ENCODE measurements around the gene SEMA3F.

Gene SEMA3F

DNA sequence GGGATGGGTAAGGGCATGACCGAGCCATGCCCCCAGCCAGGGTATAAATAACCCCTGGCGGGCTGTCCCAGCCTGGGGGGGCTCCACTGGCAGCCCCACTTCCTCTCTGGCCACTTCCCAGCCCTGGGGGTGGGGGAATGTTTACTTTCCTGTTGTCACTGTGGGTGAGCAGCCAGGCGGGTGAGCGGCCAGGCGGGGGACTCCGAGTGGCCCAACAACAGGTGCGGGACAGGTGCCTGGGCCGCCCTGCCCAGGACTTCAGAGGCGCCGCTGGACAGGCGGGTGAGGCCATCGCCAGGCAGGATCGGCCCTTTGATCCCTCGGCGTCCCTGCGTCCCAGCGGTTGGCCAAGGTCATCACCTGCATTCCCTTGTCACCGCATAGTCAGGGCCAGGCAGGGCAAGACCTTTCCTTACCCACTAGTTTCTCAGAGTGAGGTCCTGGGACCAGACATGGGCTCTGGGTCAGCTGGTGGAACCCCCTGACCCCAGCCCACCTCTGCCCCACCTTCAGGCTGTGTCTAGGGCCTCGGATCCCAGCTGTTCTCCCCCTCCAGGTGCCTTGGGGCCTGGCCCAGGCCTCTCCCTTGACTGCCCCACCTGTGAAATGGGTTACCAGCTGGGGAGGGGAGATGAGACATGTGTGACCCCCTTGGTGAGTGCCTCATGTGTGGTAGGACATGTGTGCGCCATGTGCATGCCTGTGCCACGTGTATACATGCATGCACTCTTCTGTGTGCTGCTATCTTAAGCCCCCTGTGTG, 16.6 kb downstream of the SEMA3F start:
- DNase-seq, result no peak

DNA sequence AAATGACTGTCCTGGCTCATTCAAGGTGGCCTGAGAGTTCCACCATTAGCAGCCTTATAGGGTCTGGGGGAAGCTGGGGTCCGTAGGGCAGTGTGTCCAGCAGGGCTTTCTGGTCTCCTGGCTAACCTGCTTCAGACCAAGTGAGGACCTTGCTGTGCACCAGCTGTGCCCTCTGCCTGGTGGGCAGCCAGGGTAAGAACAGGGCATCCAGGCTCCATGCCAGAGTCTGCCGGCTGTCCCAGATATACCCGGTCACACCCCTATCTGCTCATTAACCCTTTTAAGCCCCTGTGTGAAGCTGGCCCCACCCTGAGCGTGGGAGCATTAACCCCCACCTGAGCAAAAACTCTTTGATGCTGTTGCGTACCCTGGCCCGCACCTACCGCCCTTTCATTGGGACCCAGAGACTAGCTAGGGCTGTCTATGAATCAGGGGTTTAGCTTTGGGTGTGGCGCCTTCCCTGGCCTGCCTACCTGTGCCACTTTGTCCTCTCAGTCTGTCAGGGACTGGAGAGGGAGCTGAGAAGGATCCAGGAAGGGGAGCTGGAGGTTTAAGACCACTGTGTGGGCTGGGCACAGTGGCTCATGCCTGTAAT, 17.6 kb downstream of the SEMA3F start:
- DNase-seq, result no peak

GRCh38 chr3:50173685-50174516, 18.8 kb downstream of the SEMA3F start:
- no peak for DNase-seq

GRCh38 chr3:50174517-50174895, 19.4 kb downstream of the SEMA3F start:
- no peak for DNase-seq

DNA sequence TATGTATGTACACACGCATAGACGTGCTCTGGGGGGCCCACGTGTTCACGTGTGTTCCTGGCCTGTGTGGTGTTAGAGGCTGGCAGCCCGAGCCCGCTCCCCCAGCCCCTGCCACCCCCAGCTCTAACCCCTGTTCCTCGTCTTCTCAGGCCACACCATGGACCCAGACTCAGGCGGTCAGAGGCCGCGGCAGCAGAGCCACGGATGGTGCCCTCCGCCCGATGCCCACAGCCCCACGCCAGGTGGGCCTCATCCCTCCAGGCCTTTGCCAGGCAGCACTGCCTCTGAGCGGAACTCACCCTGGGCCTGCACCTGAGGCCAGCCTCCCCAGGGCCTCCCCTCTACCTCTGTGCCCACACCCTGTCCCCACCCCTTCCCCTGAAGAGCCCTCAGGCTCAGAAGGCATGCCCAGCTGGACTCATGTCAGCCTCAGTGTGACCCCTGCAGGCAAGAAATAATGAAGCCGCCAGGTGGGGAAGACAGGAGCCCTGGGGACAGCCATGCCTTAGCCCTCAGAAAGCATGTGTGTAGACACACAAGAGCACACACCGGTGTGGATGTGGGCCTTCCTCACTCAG, 19.9 kb downstream of the SEMA3F start:
- no peak for DNase-seq

DNA sequence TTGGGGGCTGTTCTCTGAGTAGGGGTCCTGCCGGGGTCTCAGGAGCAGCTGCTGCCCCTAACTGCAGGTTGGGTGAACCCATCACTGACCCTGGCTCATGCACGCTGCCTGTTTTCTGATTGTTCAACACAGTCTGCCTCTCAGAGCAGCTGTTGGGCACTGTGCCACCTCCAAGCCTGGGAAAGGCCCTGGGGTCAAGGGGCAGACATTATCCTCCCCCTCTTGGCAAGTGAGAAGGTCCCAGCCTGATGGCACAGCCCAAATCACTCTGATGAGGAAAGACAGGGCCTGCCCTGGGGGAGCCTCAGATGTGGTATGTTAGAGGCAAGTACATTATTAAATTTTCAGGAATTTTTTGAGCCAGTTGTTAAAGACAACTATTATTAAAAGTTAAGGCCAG, 22.2 kb downstream of the SEMA3F start:
- DNase-seq, result peak; percentile 54

GRCh38 chr3:50179710-50180109, 24.6 kb downstream of the SEMA3F start:
- DNase-seq, result no peak

DNA sequence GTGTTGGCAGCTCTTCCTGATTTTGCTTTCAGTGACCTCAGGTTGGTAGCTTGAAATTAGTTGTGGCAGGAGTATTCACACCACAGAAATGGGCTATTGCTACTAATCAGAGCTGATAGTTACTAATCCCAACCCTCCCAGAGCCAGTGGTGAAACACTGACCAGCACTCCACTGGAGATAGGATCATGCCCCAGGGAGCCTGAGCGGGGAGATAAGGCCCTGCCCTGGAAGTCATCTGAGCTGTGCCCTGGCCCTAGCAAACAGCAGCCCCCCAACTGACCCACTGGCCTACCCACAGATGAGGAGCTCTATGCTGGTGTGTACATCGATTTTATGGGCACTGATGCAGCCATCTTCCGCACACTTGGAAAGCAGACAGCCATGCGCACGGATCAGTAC, 26.9 kb downstream of the SEMA3F start:
- no peak for DNase-seq

DNA sequence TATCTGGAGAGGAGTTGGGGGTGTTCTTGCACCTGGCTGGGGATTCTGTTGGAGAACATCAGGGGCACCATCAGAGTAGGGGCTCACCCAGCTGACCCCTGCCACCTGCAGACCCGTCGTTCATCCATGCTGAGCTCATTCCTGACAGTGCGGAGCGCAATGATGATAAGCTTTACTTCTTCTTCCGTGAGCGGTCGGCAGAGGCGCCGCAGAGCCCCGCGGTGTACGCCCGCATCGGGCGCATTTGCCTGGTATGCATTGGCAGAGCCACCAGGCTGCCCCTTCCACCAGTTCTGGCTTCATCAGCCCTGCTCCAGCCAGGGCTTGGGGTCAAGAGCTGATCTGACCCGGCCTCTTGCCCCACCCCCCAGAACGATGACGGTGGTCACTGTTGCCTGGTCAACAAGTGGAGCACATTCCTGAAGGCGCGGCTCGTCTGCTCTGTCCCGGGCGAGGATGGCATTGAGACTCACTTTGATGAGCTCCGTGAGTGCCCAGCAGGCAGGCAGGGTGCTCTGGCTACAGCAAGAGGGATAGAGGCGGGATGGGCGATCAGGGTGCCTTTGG, 27.5 kb downstream of the SEMA3F start:
- DNase-seq, result no peak

GRCh38 chr3:50183755-50184154, 28.6 kb downstream of the SEMA3F start:
- DNase-seq, result no peak

DNA sequence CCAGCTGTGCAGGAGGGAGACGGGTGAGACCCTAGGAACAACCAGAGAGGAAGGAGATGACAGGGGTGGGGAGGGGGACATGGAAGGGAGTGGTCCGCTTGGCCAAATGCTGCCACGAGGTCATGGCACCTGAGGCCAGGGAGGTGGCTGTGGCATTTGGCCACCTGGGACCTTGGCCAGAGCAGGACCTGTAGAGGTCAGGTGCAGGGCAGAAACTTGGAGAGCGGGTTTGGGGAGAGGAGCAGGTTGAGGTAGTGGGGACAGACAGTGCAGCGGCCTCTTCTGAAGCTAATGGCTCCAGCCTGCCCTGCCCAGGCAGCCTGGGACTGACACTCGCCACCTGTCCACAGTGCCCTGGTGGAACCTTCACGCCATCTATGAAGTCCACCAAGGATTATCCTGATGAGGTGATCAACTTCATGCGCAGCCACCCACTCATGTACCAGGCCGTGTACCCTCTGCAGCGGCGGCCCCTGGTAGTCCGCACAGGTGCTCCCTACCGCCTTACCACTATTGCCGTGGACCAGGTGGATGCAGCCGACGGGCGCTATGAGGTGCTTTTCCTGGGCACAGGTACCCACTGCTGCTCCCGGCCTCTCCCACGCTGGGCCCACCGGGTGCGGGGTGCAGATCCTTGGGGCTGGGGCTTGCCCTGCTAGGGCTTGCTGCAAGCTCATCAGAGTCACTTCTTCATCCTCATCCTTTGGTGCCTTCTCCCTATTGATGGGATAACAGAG, 29.3 kb downstream of the SEMA3F start:
- no peak for DNase-seq

DNA sequence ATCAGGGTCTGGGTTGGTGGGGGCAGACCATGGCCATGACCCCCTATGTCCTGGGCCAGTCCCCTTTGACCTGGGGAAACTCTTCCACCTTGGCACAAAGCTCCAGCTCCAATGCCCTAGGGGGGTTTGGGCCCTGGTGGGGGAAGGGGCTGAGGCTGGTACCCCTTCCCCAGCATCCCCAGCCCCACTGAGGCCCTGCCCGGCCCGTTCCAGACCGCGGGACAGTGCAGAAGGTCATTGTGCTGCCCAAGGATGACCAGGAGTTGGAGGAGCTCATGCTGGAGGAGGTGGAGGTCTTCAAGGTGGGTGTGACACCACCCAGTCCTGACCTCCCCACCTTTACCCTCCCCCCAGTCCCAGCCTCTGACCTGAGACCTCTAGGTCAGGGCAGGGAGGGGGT, 30.1 kb downstream of the SEMA3F start:
- DNase-seq, result no peak

DNA sequence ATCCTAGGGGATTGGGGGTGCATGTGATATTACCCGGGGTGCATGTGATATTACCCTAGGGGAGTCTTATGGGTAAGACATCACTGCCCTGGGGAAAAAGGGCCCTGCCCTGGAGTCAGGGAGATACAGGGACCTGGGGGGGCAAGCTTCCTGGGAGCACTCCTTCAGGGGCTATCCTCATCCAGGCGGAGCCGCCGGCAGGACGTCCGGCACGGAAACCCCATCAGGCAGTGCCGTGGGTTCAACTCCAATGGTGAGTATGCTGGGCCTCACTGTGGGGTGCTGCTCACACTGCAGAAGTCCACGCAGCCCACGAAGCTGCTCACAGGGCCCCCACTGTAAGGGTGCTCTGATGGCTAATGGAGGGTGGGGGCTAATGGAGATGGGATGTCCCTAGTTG, 31.0 kb downstream of the SEMA3F start:
- no peak for DNase-seq

DNA sequence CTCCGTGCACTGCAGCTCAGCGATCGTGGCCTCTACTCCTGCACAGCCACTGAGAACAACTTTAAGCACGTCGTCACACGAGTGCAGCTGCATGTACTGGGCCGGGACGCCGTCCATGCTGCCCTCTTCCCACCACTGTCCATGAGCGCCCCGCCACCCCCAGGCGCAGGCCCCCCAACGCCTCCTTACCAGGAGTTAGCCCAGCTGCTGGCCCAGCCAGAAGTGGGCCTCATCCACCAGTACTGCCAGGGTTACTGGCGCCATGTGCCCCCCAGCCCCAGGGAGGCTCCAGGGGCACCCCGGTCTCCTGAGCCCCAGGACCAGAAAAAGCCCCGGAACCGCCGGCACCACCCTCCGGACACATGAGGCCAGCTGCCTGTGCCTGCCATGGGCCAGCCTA, 32.6 kb downstream of the SEMA3F start:
- DNase-seq, result no peak

- peak; percentile 78 for DNase-seq
These were observed 34.1 kb downstream of the SEMA3F start for GRCh38 chr3:50189274-50189673.

GRCh38 chr3:50189989-50190388, 34.9 kb downstream of the SEMA3F start:
- DNase-seq, result no peak

DNA sequence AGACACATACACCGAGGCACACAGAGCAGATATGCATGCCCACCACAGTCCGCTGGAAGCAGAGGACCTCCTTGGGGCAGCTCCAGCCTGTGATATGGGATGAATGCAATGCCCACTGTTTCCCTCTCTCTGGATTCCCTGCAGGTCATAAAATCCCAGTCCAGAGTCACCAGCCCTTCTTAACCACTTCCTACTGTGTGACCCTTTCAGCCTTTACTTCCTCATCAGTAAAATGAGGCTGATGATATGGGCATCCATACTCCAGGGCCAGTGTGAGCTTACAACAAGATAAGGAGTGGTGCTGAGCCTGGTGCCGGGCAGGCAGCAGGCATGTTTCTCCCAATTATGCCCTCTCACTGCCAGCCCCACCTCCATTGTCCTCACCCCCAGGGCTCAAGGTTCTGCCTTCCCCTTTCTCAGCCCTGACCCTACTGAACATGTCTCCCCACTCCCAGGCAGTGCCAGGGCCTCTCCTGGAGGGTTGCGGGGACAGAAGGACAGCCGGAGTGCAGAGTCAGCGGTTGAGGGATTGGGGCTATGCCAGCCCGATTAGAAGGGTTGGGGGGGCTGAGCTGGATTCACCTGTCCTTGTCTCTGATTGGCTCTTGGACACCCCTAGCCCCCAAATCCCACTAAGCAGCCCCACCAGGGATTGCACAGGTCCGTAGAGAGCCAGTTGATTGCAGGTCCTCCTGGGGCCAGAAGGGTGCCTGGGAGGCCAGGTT, 36.0 kb downstream of the SEMA3F start, which contains the start of gene GNAT1:
Gene GNAT1, plus strand, starts transcription at position 675 of the 725 bp plus-strand sequence. CDS start 116 bp downstream, outside the sequence.
- no peak for DNase-seq

GRCh38 chr3:50192124-50192523, 37.0 kb downstream of the SEMA3F start:
- no peak for DNase-seq

- DNase-seq, result peak; percentile 76
These were observed 37.6 kb downstream of the SEMA3F start for GRCh38 chr3:50192689-50193141.

DNA sequence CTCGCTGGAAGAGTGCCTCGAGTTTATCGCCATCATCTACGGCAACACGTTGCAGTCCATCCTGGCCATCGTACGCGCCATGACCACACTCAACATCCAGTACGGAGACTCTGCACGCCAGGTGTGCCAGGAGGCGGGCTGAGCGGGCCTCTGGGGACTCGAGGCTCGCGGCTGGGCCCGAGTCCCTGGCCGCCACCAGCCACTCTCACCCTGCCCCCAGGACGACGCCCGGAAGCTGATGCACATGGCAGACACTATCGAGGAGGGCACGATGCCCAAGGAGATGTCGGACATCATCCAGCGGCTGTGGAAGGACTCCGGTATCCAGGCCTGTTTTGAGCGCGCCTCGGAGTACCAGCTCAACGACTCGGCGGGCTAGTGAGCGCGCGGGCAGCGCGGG, 38.2 kb downstream of the SEMA3F start:
- no peak for DNase-seq

- no peak for DNase-seq
These were observed 38.6 kb downstream of the SEMA3F start for GRCh38 chr3:50193746-50194127.
